ENCODE measurements around the gene UNC13B. TPM values are rescaled to one million over a fixed set of nuclear protein-coding genes. Genes with fewer than 3 reads are reported as not detected.

UNC13B gene
- total and polyA plus RNA-seq, 2 experiments from 2014 or later, result 7.1 to 24.3 TPM

DNA sequence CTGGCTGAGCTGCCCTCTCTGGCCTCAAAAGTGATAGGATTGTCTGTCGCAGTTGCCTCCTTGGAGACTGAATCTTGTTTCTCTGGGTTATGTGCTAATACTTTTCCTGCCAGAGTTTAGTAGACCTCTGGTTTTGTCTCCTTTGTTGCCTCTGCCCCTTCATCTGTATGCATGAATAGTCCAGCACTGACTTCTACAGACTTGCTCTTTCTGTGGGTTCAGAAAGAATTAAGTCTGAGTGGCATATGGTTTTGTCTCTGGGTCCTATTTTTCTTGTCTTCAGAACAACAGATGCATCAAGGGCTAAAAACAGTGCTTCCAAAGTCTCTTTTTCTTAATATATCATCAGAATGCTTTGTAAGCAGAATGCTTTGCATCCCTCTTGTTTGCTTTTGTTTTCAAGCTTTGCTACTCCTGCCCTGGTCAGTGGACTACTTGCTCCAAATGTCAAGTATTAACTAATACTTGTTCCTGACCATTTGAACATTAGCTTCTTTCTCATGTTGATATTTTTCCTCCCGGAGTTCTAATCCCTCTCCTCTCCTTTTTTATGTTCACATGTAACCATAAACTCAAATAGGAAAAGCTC lies 131.7 kb downstream of the UNC13B start:
- 65% methylated on average over 2 of the region's 2 CpGs for WGBS (ENCODE audit: low lambda C conversion rate, missing lambda C conversion rate)
- H3K27me3 ChIP-seq, result no peaks in the 10 kb centered on the region

DNA sequence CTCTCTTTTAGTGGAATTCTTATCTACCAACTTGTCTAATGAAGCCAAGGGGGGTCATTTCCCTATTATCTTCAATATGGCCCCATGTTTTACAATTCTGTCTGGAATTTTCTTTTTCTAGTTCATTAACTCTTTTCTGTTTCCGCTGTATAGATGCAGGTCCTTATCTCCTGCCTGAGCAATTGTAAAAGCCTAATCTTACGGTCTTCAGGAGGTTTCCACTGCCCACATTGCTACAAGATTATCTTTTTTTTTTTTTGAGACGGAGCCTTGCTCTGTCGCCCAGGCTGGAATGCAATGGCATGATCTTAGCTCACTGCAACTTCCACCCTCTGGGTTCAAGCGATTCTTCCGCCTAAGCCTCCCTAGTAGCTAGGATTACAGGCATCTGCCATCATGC lies 132.3 kb downstream of the UNC13B start:
- Histone ChIP-seq H3K4me2 (no peak overlapping the region), H3K27me3 (no peaks in the 10 kb centered on the region), H3K9me2 (replicated peaks; ENCODE audit: insufficient read depth) (no peaks in the 10 kb centered on the region), H3K4me1 (ENCODE audit: insufficient read depth) (peaks cover 3% of the 10 kb centered on the region), H2AFZ (no peak overlapping the region), H3K36me3 (replicated peaks; ENCODE audit: insufficient read depth, low read depth) (no peaks in the 10 kb centered on the region), H3K9me3 (ENCODE audit: low read depth) (no peaks in the 10 kb centered on the region), H3K4me3 (no peak overlapping the region), H3K27ac (no peak overlapping the region), H3K79me2 (no peaks in the 10 kb centered on the region), H4K20me1 (ENCODE audit: insufficient read depth, poor library complexity, severe bottlenecking) (no peaks in the 10 kb centered on the region)
- whole genome bisulfite sequencing (ENCODE audit: low lambda C conversion rate, missing lambda C conversion rate), result 58% methylated on average over 6 of the region's 6 CpGs
- no peak for TF ChIP-seq EZH2phosphoT487 (IDR thresholded peaks at IDR 0.05; ENCODE audit: low read depth, severe bottlenecking, unreplicated experiment)
- TF ChIP-seq, protein P1, sequence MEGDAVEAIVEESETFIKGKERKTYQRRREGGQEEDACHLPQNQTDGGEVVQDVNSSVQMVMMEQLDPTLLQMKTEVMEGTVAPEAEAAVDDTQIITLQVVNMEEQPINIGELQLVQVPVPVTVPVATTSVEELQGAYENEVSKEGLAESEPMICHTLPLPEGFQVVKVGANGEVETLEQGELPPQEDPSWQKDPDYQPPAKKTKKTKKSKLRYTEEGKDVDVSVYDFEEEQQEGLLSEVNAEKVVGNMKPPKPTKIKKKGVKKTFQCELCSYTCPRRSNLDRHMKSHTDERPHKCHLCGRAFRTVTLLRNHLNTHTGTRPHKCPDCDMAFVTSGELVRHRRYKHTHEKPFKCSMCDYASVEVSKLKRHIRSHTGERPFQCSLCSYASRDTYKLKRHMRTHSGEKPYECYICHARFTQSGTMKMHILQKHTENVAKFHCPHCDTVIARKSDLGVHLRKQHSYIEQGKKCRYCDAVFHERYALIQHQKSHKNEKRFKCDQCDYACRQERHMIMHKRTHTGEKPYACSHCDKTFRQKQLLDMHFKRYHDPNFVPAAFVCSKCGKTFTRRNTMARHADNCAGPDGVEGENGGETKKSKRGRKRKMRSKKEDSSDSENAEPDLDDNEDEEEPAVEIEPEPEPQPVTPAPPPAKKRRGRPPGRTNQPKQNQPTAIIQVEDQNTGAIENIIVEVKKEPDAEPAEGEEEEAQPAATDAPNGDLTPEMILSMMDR (IDR thresholded peaks at IDR 0.05; ENCODE audit: poor library complexity), result no peak
- no peak for TF ChIP-seq EZH2 (IDR thresholded peaks at IDR 0.05; ENCODE audit: borderline replicate concordance)
- DNase-seq (ENCODE audit: low spot score), result no peak

More for the DNA sequence above, 131.7 kb downstream of the UNC13B start:
- Histone ChIP-seq H3K9me2 (replicated peaks; ENCODE audit: insufficient read depth) (no peaks in the 10 kb centered on the region), H2AFZ (no peak overlapping the region), H3K4me3 (no peak overlapping the region), H4K20me1 (ENCODE audit: insufficient read depth, poor library complexity, severe bottlenecking) (no peaks in the 10 kb centered on the region), H3K4me1 (ENCODE audit: insufficient read depth) (peaks cover 3% of the 10 kb centered on the region), H3K79me2 (no peaks in the 10 kb centered on the region), H3K27ac (no peak overlapping the region), H3K36me3 (replicated peaks; ENCODE audit: insufficient read depth, low read depth) (no peaks in the 10 kb centered on the region), H3K9me3 (ENCODE audit: low read depth) (no peaks in the 10 kb centered on the region), H3K4me2 (no peak overlapping the region)
- TF ChIP-seq EZH2 (IDR thresholded peaks at IDR 0.05; ENCODE audit: borderline replicate concordance), result no peak
- TF ChIP-seq EZH2phosphoT487 (IDR thresholded peaks at IDR 0.05; ENCODE audit: low read depth, severe bottlenecking, unreplicated experiment), result no peak
- TF ChIP-seq, protein P1 (IDR thresholded peaks at IDR 0.05; ENCODE audit: poor library complexity), result no peak
- no peak for DNase-seq (ENCODE audit: low spot score)

DNA sequence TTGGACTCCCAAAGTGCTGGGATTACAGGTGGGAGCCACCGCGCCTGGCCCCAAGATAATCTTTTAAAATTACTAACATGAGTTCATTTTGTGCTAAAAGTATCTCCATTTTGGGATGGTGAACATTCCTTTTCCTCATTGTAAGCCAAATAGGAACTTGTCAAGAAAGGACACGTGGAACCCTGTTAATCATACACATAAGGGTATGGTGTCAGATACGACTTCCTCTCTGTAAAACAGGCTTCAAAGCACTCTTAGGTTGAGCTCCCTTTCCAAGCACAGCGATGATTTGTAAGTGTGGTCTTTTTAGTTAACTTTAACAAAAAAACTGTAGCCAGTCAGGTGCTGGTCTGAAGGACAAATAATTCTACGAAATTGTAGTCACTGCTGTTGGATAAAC lies 132.7 kb downstream of the UNC13B start:
- H3K79me2 ChIP-seq, result no peaks in the 10 kb centered on the region
- TF ChIP-seq EZH2phosphoT487 (IDR thresholded peaks at IDR 0.05; ENCODE audit: low read depth, severe bottlenecking, unreplicated experiment) (no peak), EZH2 (IDR thresholded peaks at IDR 0.05; ENCODE audit: borderline replicate concordance) (no peak)
- TF ChIP-seq, protein P1 (IDR thresholded peaks at IDR 0.05; ENCODE audit: poor library complexity), result no peak
- WGBS (ENCODE audit: low lambda C conversion rate, missing lambda C conversion rate), result 90% methylated on average over 6 of the region's 6 CpGs

More for the DNA sequence above, 132.7 kb downstream of the UNC13B start:
- Histone ChIP-seq H3K36me3 (replicated peaks; ENCODE audit: insufficient read depth, low read depth) (no peaks in the 10 kb centered on the region), H3K4me1 (ENCODE audit: insufficient read depth) (peaks cover 3% of the 10 kb centered on the region), H3K27ac (no peak overlapping the region), H3K27me3 (no peaks in the 10 kb centered on the region), H3K9me3 (ENCODE audit: low read depth) (no peaks in the 10 kb centered on the region), H4K20me1 (ENCODE audit: insufficient read depth, poor library complexity, severe bottlenecking) (no peaks in the 10 kb centered on the region), H3K4me3 (no peak overlapping the region), H2AFZ (no peak overlapping the region), H3K4me2 (no peak overlapping the region), H3K9me2 (replicated peaks; ENCODE audit: insufficient read depth) (no peaks in the 10 kb centered on the region)
- no peak for DNase-seq (ENCODE audit: low spot score)
